Sigmoid colon (tissue), 4 donors: ENCODE measurements around the gene PLOD3.

Experiments
- CTCF ChIP-seq, 4 experiments: fragments of 450-650 bp in 3 of 4; fragments of 200-600 bp in 1 of 4; IDR thresholded peaks; one replicate each; pipeline ENCODE4 v1.5.1; 2016 to 2019; ENCODE audit warnings: antibody characterized with exemption in 4 of 4, mild to moderate bottlenecking in 3 of 4, moderate library complexity in 2 of 4
- EP300 ChIP-seq, 4 donors: sonication (generic); formaldehyde crosslinking; IDR thresholded peaks; one replicate each; pipeline ENCODE4 v1.6.1; 2017; ENCODE audit warnings: antibody characterized with exemption in 4 of 4
- POLR2A ChIP-seq, 2 donors: fragments of 450-650 bp; IDR thresholded peaks; one replicate each; pipeline ENCODE4 v1.6.1; 2016; ENCODE audit warnings: antibody characterized with exemption in 2 of 2, mild to moderate bottlenecking in 2 of 2, moderate library complexity in 2 of 2
- POLR2AphosphoS5 ChIP-seq, 4 donors: sonication (generic); formaldehyde crosslinking; IDR thresholded peaks; one replicate each; pipeline ENCODE4 v1.6.1; 2017; ENCODE audit warnings: antibody characterized with exemption in 4 of 4

- TF ChIP-seq CTCF (IDR thresholded peaks at IDR 0.05) (no peak), EP300 (IDR thresholded peaks at IDR 0.05) (no peak), POLR2A (IDR thresholded peaks at IDR 0.05) (no peak), POLR2AphosphoS5 (IDR thresholded peaks at IDR 0.05) (no peak)
Observed at GRCh38 chr7:101222275-101222830, 5.0 kb upstream of the PLOD3 start.
